Measurements from ENCODE around the gene AQP5. TPM values are rescaled to one million over a fixed set of nuclear protein-coding genes. Genes with fewer than 3 reads are reported as not detected.

AQP5 gene
- total and polyA plus RNA-seq, 3 experiments from 2014 or later = not detected

DNA sequence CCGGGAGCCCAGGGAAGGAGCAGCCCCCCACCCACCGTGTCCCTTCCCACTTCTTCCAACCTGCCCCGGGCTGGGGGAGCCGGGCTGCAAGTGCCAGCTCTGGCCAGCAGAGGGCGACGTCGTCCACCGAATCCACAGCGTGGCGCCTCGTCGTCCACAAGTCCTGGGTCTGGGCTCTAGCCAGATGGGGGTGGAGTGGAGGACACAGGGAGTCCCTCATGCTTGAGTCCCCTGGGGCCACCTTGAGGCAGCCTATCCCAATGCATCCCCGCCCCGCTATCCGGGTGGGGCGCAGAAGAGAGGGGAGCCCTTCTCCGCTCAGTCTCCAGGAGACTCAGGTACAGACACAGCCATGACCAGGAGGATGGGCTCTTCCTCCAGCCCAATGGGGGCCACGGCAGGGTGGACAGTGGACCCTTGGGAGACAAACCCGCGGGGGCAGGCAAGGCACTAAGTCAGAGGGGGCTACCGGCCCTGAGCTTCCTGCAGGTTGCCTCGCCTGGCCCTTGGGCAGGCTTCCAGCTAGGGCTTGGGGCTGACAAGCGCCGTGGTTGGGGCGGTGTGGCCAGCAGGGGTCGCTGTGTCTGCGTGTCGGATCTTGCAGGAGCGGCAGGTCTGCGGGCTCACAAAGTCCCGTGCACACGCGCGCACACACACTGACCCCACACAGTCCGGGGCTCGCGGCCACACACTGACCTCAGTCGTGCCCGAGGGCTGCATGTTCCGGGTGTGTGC lies 5.5 kb downstream of the AQP5 start:
- peak; percentile 84 to 92 (median 88) for DNase-seq
- Histone ChIP-seq H3K27me3 (ENCODE audit: insufficient read depth, low read length, poor library complexity, severe bottlenecking) (peaks cover 25% of the 10 kb centered on the region), H3K4me1 (ENCODE audit: insufficient read depth, low read length) (peaks cover 5% of the 10 kb centered on the region), H3K4me3 (ENCODE audit: low read length) (peak overlapping the region; percentile 68), H3K36me3 (ENCODE audit: insufficient read depth, low read length) (no peaks in the 10 kb centered on the region), H3K9me3 (ENCODE audit: low read length) (no peaks in the 10 kb centered on the region), H3K27ac (ENCODE audit: low read depth, low read length) (no peak overlapping the region)
- Mint-ChIP-seq H3K4me3 (peak overlapping the region; percentile 21 to 87 (median 77)), H3K9me3 (no peaks in the 10 kb centered on the region), H3K27ac (no peak overlapping the region), H3K4me1 (peaks cover 0 to 11% (median 4%) of the 10 kb centered on the region in 3 donors), H3K36me3 (no peaks in the 10 kb centered on the region), H3K27me3 (peaks cover 25 to 40% of the 10 kb centered on the region in 2 donors)
- POLR2A ChIA-PET = interaction anchor here (0.6 kb wide), 1 partner anchor 226 kb away, joined by 4 read pairs; the partner anchor contains the start of gene TMBIM6
- CTCF ChIA-PET = interaction anchor here (0.7 to 5.6 kb wide), 47 partner anchors 9 to 294 kb away, joined by 3 to 62 read pairs (median 4); partner anchors contain the start of genes GPD1 and TMBIM6

DNA sequence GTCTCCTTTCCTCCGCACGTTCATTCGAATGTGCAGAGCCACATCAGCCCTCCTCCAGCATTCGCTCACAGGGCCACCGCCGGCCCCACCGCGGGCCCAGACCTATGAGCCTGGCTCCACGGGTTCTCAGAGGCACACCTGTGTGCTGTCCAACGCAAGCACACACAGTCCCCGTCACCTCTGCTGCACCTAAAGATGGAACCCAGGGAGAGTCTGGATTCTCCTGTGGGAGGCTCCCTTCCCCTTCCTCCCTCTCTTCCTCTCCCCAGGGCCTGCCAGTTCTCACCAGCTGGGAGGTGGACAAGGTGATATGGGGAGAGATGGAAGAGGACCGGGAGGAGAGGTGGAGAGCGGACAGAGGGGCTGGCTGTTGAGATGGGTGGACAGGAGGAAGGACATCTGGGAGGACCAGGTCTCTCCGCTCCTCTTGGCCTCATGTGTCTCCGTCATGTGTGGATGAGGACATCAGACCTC lies 6.1 kb downstream of the AQP5 start:
- Histone ChIP-seq H3K4me3 (ENCODE audit: low read length) (peak overlapping the region; percentile 1), H3K36me3 (ENCODE audit: insufficient read depth, low read length) (no peaks in the 10 kb centered on the region), H3K27me3 (ENCODE audit: insufficient read depth, low read length, poor library complexity, severe bottlenecking) (peaks cover 25% of the 10 kb centered on the region), H3K27ac (ENCODE audit: low read depth, low read length) (no peak overlapping the region), H3K4me1 (ENCODE audit: insufficient read depth, low read length) (peaks cover 5% of the 10 kb centered on the region), H3K9me3 (ENCODE audit: low read length) (no peaks in the 10 kb centered on the region)
- Mint-ChIP-seq H3K4me3 (peak overlapping the region in 6 of 7 donors; percentile 21 to 79 (median 76)), H3K36me3 (no peaks in the 10 kb centered on the region), H3K27me3 (peaks cover 21 to 34% of the 10 kb centered on the region in 2 donors), H3K9me3 (no peaks in the 10 kb centered on the region), H3K4me1 (peaks cover 0 to 11% (median 4%) of the 10 kb centered on the region in 3 donors), H3K27ac (no peak overlapping the region)
- ChIA-PET POLR2A (interaction anchor here (0.6 kb wide), 1 partner anchor 226 kb away, joined by 4 read pairs; the partner anchor contains the start of gene TMBIM6), CTCF (interaction anchor here (0.8 to 5.6 kb wide), 39 partner anchors 8 to 294 kb away, joined by 3 to 62 read pairs (median 5); partner anchors contain the start of gene GPD1)
- no peak for DNase-seq

- Histone ChIP-seq H3K4me3 (ENCODE audit: low read length) (no peak overlapping the region), H3K27me3 (ENCODE audit: insufficient read depth, low read length, poor library complexity, severe bottlenecking) (peaks cover 25% of the 10 kb centered on the region), H3K36me3 (ENCODE audit: insufficient read depth, low read length) (no peaks in the 10 kb centered on the region), H3K27ac (ENCODE audit: low read depth, low read length) (no peak overlapping the region), H3K4me1 (ENCODE audit: insufficient read depth, low read length) (peaks cover 5% of the 10 kb centered on the region), H3K9me3 (ENCODE audit: low read length) (no peaks in the 10 kb centered on the region)
- no peak for DNase-seq
- ChIA-PET CTCF (interaction anchor here (0.8 to 5.6 kb wide), 14 partner anchors 7 to 101 kb away, joined by 3 to 62 read pairs (median 14); no protein-coding TSS in a partner anchor), POLR2A (no interaction called here)
- peak overlapping the region in 2 of 7 donors; percentile 20 to 23 for H3K4me3 Mint-ChIP-seq
- H3K36me3 Mint-ChIP-seq = no peaks in the 10 kb centered on the region
- H3K4me1 Mint-ChIP-seq = peaks cover 0 to 11% (median 4%) of the 10 kb centered on the region in 3 donors
- H3K9me3 Mint-ChIP-seq = no peaks in the 10 kb centered on the region
- H3K27me3 Mint-ChIP-seq = peaks cover 14 to 28% of the 10 kb centered on the region in 2 donors
- no peak overlapping the region for H3K27ac Mint-ChIP-seq
Measured at GRCh38 chr12:49968471-49968870, 6.8 kb downstream of the AQP5 start.

GRCh38 chr12:49969027-49969426 lies 7.4 kb downstream of the AQP5 start:
- no peaks in the 10 kb centered on the region for H3K36me3 ChIP-seq (ENCODE audit: insufficient read depth, low read length)
- no peak overlapping the region for H3K4me3 Mint-ChIP-seq
- H3K4me1 Mint-ChIP-seq = peaks cover 0 to 11% (median 4%) of the 10 kb centered on the region in 3 donors
- peaks cover 13 to 22% of the 10 kb centered on the region in 2 donors for H3K27me3 Mint-ChIP-seq
- CTCF ChIA-PET = interaction anchor here (3.4 to 5.6 kb wide), 4 partner anchors 13 to 100 kb away, joined by 26 to 62 read pairs (median 50); no protein-coding TSS in a partner anchor
- peaks cover 5% of the 10 kb centered on the region for H3K4me1 ChIP-seq (ENCODE audit: insufficient read depth, low read length)
- no peak overlapping the region for H3K27ac Mint-ChIP-seq
- H3K9me3 ChIP-seq (ENCODE audit: low read length) = no peaks in the 10 kb centered on the region
- peaks cover 22% of the 10 kb centered on the region for H3K27me3 ChIP-seq (ENCODE audit: insufficient read depth, low read length, poor library complexity, severe bottlenecking)
- POLR2A ChIA-PET = no interaction called here
- H3K9me3 Mint-ChIP-seq = no peaks in the 10 kb centered on the region
- no peak overlapping the region for H3K27ac ChIP-seq (ENCODE audit: low read depth, low read length)
- no peak for DNase-seq
- H3K36me3 Mint-ChIP-seq = no peaks in the 10 kb centered on the region
- no peak overlapping the region for H3K4me3 ChIP-seq (ENCODE audit: low read length)

- Histone ChIP-seq H3K4me1 (ENCODE audit: insufficient read depth, low read length) (peaks cover 5% of the 10 kb centered on the region), H3K27me3 (ENCODE audit: insufficient read depth, low read length, poor library complexity, severe bottlenecking) (peaks cover 13% of the 10 kb centered on the region), H3K27ac (ENCODE audit: low read depth, low read length) (no peak overlapping the region), H3K36me3 (ENCODE audit: insufficient read depth, low read length) (no peaks in the 10 kb centered on the region), H3K4me3 (ENCODE audit: low read length) (no peak overlapping the region), H3K9me3 (ENCODE audit: low read length) (no peaks in the 10 kb centered on the region)
- Mint-ChIP-seq H3K4me1 (peaks cover 0 to 11% (median 4%) of the 10 kb centered on the region in 3 donors), H3K9me3 (no peaks in the 10 kb centered on the region), H3K27ac (no peak overlapping the region), H3K27me3 (peaks cover 11 to 14% of the 10 kb centered on the region in 2 donors), H3K36me3 (no peaks in the 10 kb centered on the region), H3K4me3 (no peak overlapping the region)
- ChIA-PET CTCF (interaction anchor here (3.4 to 5.6 kb wide), 3 partner anchors 86 to 99 kb away, joined by 26 to 59 read pairs (median 41); no protein-coding TSS in a partner anchor), POLR2A (no interaction called here)
- no peak for DNase-seq
Measured at GRCh38 chr12:49969651-49970429, 8.2 kb downstream of the AQP5 start.

DNA sequence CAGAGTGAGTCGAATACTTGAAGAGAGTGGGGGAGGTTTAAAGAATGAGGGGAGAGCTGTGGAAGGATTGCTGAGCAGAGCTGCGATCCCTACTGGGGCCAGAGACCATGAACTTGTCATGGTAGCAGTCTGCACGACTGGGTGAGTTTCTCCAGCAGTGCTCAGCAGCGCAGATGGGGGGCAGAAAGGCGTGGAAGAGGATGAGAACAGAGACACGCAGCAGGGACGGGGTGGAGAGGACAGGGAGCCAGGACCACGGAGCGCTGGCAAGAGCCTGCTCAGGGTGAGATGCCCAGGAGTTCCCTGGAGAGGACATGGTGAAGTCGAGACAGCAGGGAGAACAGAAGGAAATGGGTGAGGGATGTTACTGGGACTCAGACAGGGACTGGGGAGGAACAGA lies 9.0 kb downstream of the AQP5 start:
- CTCF ChIA-PET = interaction anchor here (1.1 kb wide), 1 partner anchor 25 kb away, joined by 3 read pairs; no protein-coding TSS in a partner anchor
- POLR2A ChIA-PET = no interaction called here

GRCh38 chr12:49971141-49971540 lies 9.5 kb downstream of the AQP5 start:
- H3K9me3 ChIP-seq (ENCODE audit: low read length) = no peaks in the 10 kb centered on the region
- no peak overlapping the region for H3K27ac Mint-ChIP-seq
- ChIA-PET CTCF (interaction anchor here (1.1 kb wide), 1 partner anchor 26 kb away, joined by 3 read pairs; no protein-coding TSS in a partner anchor), POLR2A (interaction anchor here (0.6 to 0.7 kb wide), 2 partner anchors 25 to 91 kb away, joined by 3 to 9 read pairs; no protein-coding TSS in a partner anchor)
- peaks cover 5% of the 10 kb centered on the region for H3K4me1 ChIP-seq (ENCODE audit: insufficient read depth, low read length)
- H3K27me3 Mint-ChIP-seq = peaks cover 8 to 9% of the 10 kb centered on the region in 2 donors
- no peaks in the 10 kb centered on the region for H3K36me3 Mint-ChIP-seq
- DNase-seq = no peak
- no peak overlapping the region for H3K4me3 ChIP-seq (ENCODE audit: low read length)
- H3K27ac ChIP-seq (ENCODE audit: low read depth, low read length) = no peak overlapping the region
- H3K36me3 ChIP-seq (ENCODE audit: insufficient read depth, low read length) = no peaks in the 10 kb centered on the region
- peaks cover 0 to 11% (median 4%) of the 10 kb centered on the region in 3 donors for H3K4me1 Mint-ChIP-seq
- no peak overlapping the region for H3K4me3 Mint-ChIP-seq
- no peaks in the 10 kb centered on the region for H3K9me3 Mint-ChIP-seq
- H3K27me3 ChIP-seq (ENCODE audit: insufficient read depth, low read length, poor library complexity, severe bottlenecking) = peaks cover 13% of the 10 kb centered on the region

More for the DNA sequence above, 9.0 kb downstream of the AQP5 start:
- H3K9me3 Mint-ChIP-seq = no peaks in the 10 kb centered on the region
- no peak overlapping the region for H3K27ac ChIP-seq (ENCODE audit: low read depth, low read length)
- H3K4me3 Mint-ChIP-seq = no peak overlapping the region
- no peak overlapping the region for H3K4me3 ChIP-seq (ENCODE audit: low read length)
- H3K36me3 ChIP-seq (ENCODE audit: insufficient read depth, low read length) = no peaks in the 10 kb centered on the region
- H3K36me3 Mint-ChIP-seq = no peaks in the 10 kb centered on the region
- H3K4me1 Mint-ChIP-seq = peaks cover 0 to 11% (median 4%) of the 10 kb centered on the region in 3 donors
- H3K27ac Mint-ChIP-seq = no peak overlapping the region
- H3K27me3 Mint-ChIP-seq = peaks cover 10% of the 10 kb centered on the region in 2 donors
- H3K27me3 ChIP-seq (ENCODE audit: insufficient read depth, low read length, poor library complexity, severe bottlenecking) = peaks cover 13% of the 10 kb centered on the region
- no peaks in the 10 kb centered on the region for H3K9me3 ChIP-seq (ENCODE audit: low read length)
- no peak for DNase-seq
- peaks cover 5% of the 10 kb centered on the region for H3K4me1 ChIP-seq (ENCODE audit: insufficient read depth, low read length)
